Mucosa of rectum (tissue), 2 donors: Measurements from ENCODE around the gene FLNA.
A peak's percentile ranks its signal among the peaks of the same experiment; 100 is the strongest.

Experiments
- H3K27ac ChIP-seq, 2 donors: one replicate each; pipeline ENCODE4 v1.7.0; 2013; ENCODE audit warnings: inconsistent platforms in 2 of 2, low read depth in 2 of 2, low read length in 2 of 2
- H3K27me3 ChIP-seq, 2 donors: one replicate each; pipeline ENCODE4 v1.7.0; 2013; ENCODE audit warnings: low read length in 2 of 2; ENCODE audit not compliant: control insufficient read depth in 2 of 2, insufficient read depth in 2 of 2
- H3K36me3 ChIP-seq, 2 donors: one replicate each; pipeline ENCODE4 v1.7.0; 2013; ENCODE audit warnings: low read length in 2 of 2; ENCODE audit not compliant: control insufficient read depth in 2 of 2, insufficient read depth in 2 of 2
- H3K4me1 ChIP-seq, 2 donors: one replicate each; pipeline ENCODE4 v1.7.0; 2013; ENCODE audit warnings: low read length in 2 of 2, mild to moderate bottlenecking in 1 of 2; ENCODE audit not compliant: control insufficient read depth in 2 of 2, insufficient read depth in 2 of 2
- H3K4me3 ChIP-seq, 2 donors: one replicate each; pipeline ENCODE4 v1.7.0; 2013; ENCODE audit warnings: low read length in 2 of 2
- H3K9ac ChIP-seq, 2 donors: one replicate each; pipeline ENCODE4 v1.7.0; 2013; ENCODE audit warnings: low read length in 2 of 2, low read depth in 1 of 2, mild to moderate bottlenecking in 1 of 2
- H3K9me3 ChIP-seq, 2 donors: one replicate each; pipeline ENCODE4 v1.7.0; 2013; ENCODE audit warnings: low read length in 2 of 2; ENCODE audit not compliant: control insufficient read depth in 2 of 2
- donor health status: healthy.
- donor health status: Normal muscosa, but diverticular disease.

Gene FLNA

GRCh38 chrX:154374313-154375155 is at the start of gene FLNA:
Gene FLNA (minus strand): TSS chrX:154374634. CDS start chrX:154371245, 3,389 bp downstream.
- peaks cover 15% of the 10 kb centered on the region in 2 donors for H3K4me1 ChIP-seq
- H3K4me3 ChIP-seq: peak within 1 kb of the TSS; percentile 25 to 57
- H3K27me3 ChIP-seq: peaks cover 5 to 13% of the 10 kb centered on the region in 2 donors
- peak within 1 kb of the TSS; percentile 34 to 61 for H3K9ac ChIP-seq
- no peaks in the 10 kb centered on the region for H3K9me3 ChIP-seq
- peak within 1 kb of the TSS; percentile 43 to 76 for H3K27ac ChIP-seq
- no peaks in the 10 kb centered on the region for H3K36me3 ChIP-seq

GRCh38 chrX:154420402-154420756 is 45.9 kb upstream of the FLNA start:
- no peak overlapping the region for H3K27ac ChIP-seq
- no peak overlapping the region for H3K4me3 ChIP-seq
- H3K36me3 ChIP-seq: no peaks in the 10 kb centered on the region
- H3K9ac ChIP-seq: no peak overlapping the region
- H3K27me3 ChIP-seq: no peaks in the 10 kb centered on the region
- no peaks in the 10 kb centered on the region for H3K9me3 ChIP-seq
- H3K4me1 ChIP-seq: no peaks in the 10 kb centered on the region

GRCh38 chrX:154419688-154420401 is 45.4 kb upstream of the FLNA start:
- Histone ChIP-seq H3K36me3 (no peaks in the 10 kb centered on the region), H3K27ac (no peak overlapping the region), H3K9ac (no peak overlapping the region), H3K4me1 (no peaks in the 10 kb centered on the region), H3K27me3 (no peaks in the 10 kb centered on the region), H3K9me3 (no peaks in the 10 kb centered on the region), H3K4me3 (no peak overlapping the region)

- Histone ChIP-seq H3K4me1 (no peaks in the 10 kb centered on the region), H3K9me3 (no peaks in the 10 kb centered on the region), H3K36me3 (no peaks in the 10 kb centered on the region), H3K27ac (no peak overlapping the region), H3K9ac (no peak overlapping the region), H3K4me3 (no peak overlapping the region), H3K27me3 (no peaks in the 10 kb centered on the region)
Observed at GRCh38 chrX:154419189-154419588, 44.8 kb upstream of the FLNA start.

GRCh38 chrX:154417157-154417556 is 42.7 kb upstream of the FLNA start:
- Histone ChIP-seq H3K27me3 (peaks cover 0 to 3% of the 10 kb centered on the region in 2 donors), H3K36me3 (no peaks in the 10 kb centered on the region), H3K27ac (no peak overlapping the region), H3K4me3 (no peak overlapping the region), H3K4me1 (peaks cover 6 to 8% of the 10 kb centered on the region in 2 donors), H3K9me3 (no peaks in the 10 kb centered on the region), H3K9ac (no peak overlapping the region)

GRCh38 chrX:154413142-154413541 is 38.7 kb upstream of the FLNA start:
- peaks cover 12 to 20% of the 10 kb centered on the region in 2 donors for H3K4me1 ChIP-seq
- peaks cover 0 to 3% of the 10 kb centered on the region in 2 donors for H3K27me3 ChIP-seq
- no peaks in the 10 kb centered on the region for H3K36me3 ChIP-seq
- no peak overlapping the region for H3K4me3 ChIP-seq
- H3K27ac ChIP-seq: peak overlapping the region; percentile 87 to 89
- H3K9me3 ChIP-seq: no peaks in the 10 kb centered on the region
- no peak overlapping the region for H3K9ac ChIP-seq

GRCh38 chrX:154412468-154412867 is 38.0 kb upstream of the FLNA start:
- Histone ChIP-seq H3K9ac (peak overlapping the region; percentile 70 to 85), H3K27ac (peak overlapping the region; percentile 87 to 89), H3K4me3 (peak overlapping the region in 1 of 2 donors; percentile 76)

GRCh38 chrX:154411981-154412340 is 37.5 kb upstream of the FLNA start:
- peaks cover 13 to 20% of the 10 kb centered on the region in 2 donors for H3K4me1 ChIP-seq
- no peaks in the 10 kb centered on the region for H3K9me3 ChIP-seq
- peaks cover 0 to 3% of the 10 kb centered on the region in 2 donors for H3K27me3 ChIP-seq
- peak overlapping the region; percentile 70 to 85 for H3K9ac ChIP-seq
- H3K36me3 ChIP-seq: no peaks in the 10 kb centered on the region
- peak overlapping the region; percentile 71 to 76 for H3K4me3 ChIP-seq
- H3K27ac ChIP-seq: peak overlapping the region; percentile 87 to 89

More at GRCh38 chrX:154412468-154412867, 38.0 kb upstream of the FLNA start:
- peaks cover 0 to 3% of the 10 kb centered on the region in 2 donors for H3K27me3 ChIP-seq
- peaks cover 13 to 20% of the 10 kb centered on the region in 2 donors for H3K4me1 ChIP-seq
- H3K9me3 ChIP-seq: no peaks in the 10 kb centered on the region
- no peaks in the 10 kb centered on the region for H3K36me3 ChIP-seq

- Histone ChIP-seq H3K4me1 (peaks cover 13 to 20% of the 10 kb centered on the region in 2 donors), H3K27me3 (peaks cover 0 to 3% of the 10 kb centered on the region in 2 donors), H3K9ac (peak within 1 kb of the TSS; percentile 61 to 68), H3K9me3 (no peaks in the 10 kb centered on the region), H3K36me3 (no peaks in the 10 kb centered on the region), H3K27ac (peak within 1 kb of the TSS; percentile 81 to 86), H3K4me3 (peak within 1 kb of the TSS; percentile 62 to 67)
Observed at GRCh38 chrX:154409222-154409871, 34.9 kb upstream of the FLNA start, which contains the start of gene DNASE1L1. Gene DNASE1L1 (minus strand): TSS chrX:154409254. CDS start chrX:154405568, 3,686 bp downstream.
